Daoy (cell line): ENCODE data around the gene RAB2B. TPM values are rescaled to one million over a fixed set of nuclear protein-coding genes. Genes with fewer than 3 reads are reported as not detected.

Experiments used
- DNase-seq: peaks from one replicate; pipeline ENCODE4 v3.0.0-alpha.2; 2015; ENCODE audit warnings: low read depth
- total RNA-seq: library from RNA; depleted of rRNA; stranded (reverse); fragments of >200 nt; shearing (Covaris generic); gene quantifications from 2 replicates; pipeline ENCODE4 v1.2.3, GENCODE V29; 2014; rRNA removed

RAB2B gene
- 15.8 and 32.9 TPM in 2 replicates for total RNA-seq

DNA sequence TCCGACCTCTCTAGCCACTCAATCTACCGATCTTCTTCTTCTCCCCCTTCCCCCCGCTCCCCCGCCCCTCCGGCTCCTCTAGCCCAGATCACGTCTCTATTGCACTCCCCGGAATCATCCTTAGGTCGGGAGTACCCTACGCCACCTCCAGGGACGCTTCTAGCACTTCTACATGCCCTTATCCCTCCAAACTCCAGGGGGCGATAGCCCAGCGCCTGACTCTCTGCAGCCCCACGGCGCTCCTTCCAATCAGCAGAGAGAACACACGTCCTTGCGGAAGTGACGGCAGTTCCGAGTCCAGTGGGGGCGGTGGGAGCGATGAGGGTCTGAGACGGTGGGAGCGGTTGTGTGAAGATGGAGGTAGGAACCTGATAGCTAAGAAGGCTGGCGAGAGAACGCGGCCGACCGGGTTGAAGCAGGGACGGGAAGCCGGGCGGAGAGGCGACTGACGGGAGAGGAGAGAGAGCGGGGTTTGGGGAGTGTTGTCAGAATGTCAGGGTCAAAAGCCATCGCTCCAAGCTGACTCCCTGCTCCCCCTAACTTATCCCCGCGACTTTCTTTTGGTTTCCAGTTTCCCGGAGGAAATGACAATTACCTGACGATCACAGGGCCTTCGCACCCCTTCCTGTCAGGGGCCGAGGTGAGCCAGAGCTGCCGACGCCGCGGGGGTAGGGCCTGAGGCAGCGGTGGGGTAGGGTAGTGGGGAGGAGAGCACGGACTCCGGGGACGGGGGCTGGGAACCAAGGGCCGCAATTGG, at the start of gene RAB2B, which contains the start of gene TOX4:
Gene RAB2B (minus strand): TSS at position 35 of the 757 bp plus-strand sequence. CDS start 87 bp downstream, outside the sequence.
Gene TOX4 (plus strand): TSS at position 271 of the 757 bp plus-strand sequence. CDS start 84 bp downstream, at position 355.
- peak; percentile 99 for DNase-seq

DNA sequence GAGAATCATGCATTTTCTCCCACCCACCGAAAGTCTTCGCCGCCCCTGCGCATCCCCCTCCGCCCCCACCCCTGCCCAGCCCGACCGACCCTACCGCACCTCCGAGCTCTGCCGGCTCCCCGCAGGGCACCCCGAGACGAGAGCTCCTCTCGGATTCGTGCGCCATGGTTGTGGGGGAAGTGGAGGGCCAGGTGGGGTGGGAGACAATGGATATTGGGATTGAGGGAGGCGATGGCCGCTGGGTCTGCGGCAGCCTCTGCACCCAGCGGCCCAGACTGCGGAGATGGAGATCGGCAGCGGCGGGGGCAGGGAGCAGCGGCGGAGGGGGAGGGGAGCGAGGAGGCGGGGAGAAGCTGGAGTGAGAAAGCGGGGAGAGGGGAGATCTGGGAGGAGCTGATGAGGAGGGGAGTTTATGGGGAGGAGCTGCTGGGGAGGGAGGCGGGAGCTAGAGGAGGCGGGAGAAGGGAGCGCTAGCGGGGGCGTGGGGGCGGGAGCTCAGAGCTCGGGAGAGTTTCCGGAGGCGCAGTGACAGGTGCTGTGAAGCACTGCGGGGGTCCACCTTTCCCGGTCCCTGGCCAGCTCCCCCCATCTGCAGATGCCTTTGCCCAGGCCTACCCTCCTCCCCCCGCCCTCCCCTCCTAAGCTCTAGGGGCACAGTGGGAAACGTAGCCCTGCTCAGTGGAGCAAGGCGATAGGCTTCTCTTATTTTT, 49.4 kb upstream of the RAB2B start, which contains the start of gene SALL2:
Gene SALL2 (minus strand): TSS at position 385 of the 710 bp plus-strand sequence. CDS start 219 bp downstream, at position 166.
- peak; percentile 78 for DNase-seq

GRCh38 chr14:21525571-21525961, 48.8 kb upstream of the RAB2B start:
- DNase-seq = peak; percentile 20

DNA sequence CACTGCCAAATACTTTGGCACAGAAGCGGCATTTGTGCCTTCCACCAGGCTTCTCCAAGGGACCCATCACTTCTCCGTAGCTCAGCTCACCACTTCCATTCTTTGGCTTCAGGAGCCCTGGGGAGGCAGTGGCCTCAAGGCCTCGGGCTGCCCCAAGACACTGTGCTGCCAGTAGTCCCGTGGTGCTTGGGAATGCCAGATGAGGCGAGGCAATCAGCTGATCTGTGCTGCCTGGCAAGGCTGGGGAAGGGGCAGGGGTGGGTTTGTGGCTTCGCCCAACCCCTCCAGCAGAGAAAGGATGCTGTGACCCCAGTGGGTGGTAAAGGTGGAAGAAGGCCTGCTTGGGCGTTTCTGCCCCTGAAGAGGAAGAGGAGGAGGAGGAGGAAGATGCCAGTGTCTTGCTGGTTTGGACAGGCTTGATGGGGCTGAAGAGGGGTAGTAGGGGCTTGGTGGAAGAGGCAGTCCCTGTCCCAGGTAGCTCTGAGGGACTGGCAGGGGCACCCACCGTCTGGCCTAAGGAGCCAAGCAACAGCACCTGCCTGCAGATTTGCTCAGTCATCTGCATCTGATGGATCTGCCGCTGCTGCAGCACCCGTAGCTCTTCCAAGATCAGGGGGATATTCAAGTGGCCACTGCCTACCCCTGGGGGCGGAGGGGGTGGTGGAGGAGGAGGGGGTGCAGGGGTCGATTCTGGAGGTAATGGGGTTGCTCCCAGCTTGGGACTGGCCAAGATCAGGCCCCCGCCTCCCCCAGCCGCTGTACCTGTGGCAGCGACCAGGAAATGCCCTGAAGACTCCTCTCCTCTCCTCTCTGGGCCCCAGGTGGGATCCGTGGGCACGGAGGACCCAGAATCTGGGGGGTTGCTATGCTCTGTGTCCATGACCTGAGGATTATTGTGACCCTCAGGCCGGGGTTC, 48.1 kb upstream of the RAB2B start:
- DNase-seq = no peak

DNA sequence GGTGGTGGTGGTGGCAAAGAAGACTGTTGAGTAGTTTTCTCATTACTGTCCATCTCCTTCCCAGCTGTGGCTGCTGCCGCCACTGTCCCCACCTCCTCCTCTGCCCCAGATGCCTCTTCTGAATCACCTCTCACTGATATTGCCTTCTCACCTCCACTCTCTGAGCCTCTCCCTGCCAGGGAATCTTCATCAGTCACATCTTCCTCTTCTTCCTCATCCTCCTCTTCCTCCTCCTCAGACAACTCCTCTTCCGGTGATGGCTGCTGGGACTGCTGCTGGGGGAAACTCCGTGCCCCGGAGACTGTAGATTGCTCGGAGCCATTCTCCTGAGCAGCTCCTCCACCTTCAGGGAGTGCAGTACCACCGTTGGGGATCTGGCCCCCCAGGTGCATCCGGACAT, 46.4 kb upstream of the RAB2B start:
- DNase-seq = no peak

DNA sequence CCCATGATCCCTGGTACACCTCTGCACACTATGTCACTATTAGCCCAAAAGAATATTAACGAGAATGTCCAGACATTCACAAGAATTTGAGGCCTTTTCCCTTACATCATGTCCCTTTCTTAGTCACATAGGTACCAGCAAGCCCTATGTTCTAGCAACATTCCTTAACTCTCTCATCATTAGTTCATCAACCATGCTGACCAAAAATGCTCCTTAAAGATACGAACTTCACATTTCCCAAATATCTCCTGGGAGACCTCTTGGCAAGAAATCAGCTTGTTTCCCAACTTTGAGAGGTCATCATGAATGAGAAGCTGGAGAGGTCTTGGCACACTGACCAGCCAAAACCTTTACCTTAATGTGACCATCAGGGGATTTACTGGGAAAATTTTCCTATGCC, 44.7 kb upstream of the RAB2B start:
- no peak for DNase-seq

- DNase-seq = no peak
Measured at GRCh38 chr14:21520767-21521166, 44.0 kb upstream of the RAB2B start.

GRCh38 chr14:21518725-21519124, 42.0 kb upstream of the RAB2B start:
- DNase-seq = no peak

GRCh38 chr14:21514341-21514740, 37.6 kb upstream of the RAB2B start:
- no peak for DNase-seq

DNA sequence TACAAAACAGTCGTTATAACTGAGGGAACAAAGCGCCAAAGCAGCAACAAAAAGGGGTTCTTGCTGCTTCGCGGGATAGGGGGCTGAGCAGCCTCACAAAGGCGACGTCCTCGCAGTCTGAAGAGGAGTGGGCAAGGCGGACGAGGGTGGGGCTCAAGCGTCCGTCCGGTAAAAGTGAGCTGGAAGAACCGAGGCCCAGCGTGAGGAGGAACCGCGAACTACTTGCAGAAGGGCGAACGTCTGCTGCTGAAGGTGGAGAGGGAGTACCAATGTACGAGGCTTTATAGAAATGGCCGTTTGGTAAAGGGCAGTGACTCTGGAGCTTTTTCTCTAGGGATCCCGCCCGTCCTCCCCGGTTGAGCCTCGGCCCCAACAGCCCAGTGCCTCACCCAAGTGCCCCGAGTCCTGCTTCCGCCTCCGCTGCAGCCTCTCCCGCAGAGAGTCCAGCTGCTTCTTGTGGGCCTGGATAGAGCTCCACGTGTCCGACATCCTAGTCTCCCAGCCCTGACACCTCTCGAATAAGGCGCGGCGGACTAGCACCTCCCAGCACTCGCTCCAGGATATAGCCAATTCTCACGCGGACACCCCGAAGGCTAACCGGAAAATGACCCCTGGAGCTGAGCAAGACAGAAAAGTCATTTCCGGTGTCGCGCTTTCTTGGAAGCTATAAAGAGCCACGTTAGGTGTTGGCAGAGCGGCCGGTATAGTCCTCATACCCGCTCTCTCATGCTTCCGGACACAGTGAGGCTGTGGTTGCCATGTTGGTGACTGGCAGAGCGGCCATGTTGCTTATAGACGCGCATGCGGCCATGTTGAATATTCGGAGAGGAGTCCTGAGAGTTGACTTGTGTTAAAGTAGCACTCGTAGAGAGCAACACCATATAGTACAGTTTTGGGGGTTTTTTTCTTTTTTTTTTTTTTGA, 34.2 kb upstream of the RAB2B start, which contains the start of gene METTL3:
Gene METTL3 (minus strand): TSS at position 606 of the 923 bp plus-strand sequence. CDS start 117 bp downstream, at position 489.
- DNase-seq = peak; percentile 99

GRCh38 chr14:21509432-21510143, 32.8 kb upstream of the RAB2B start:
- DNase-seq = no peak

GRCh38 chr14:21506557-21506956, 29.8 kb upstream of the RAB2B start:
- no peak for DNase-seq

- DNase-seq = no peak
Measured at GRCh38 chr14:21505012-21505553, 28.3 kb upstream of the RAB2B start.

GRCh38 chr14:21503376-21503775, 26.6 kb upstream of the RAB2B start:
- DNase-seq = no peak

- no peak for DNase-seq
Measured at GRCh38 chr14:21501568-21501967, 24.8 kb upstream of the RAB2B start.

- peak; percentile 13 for DNase-seq
Measured at GRCh38 chr14:21498540-21499526, 22.1 kb upstream of the RAB2B start.

GRCh38 chr14:21496453-21496852, 19.7 kb upstream of the RAB2B start:
- no peak for DNase-seq
